ENCODE measurements around the gene RRP12. TPM values are rescaled to one million over a fixed set of nuclear protein-coding genes. Genes with fewer than 3 reads are reported as not detected.

Gene RRP12
- total RNA-seq, 6 donors from 2014 or later: 20.4 to 38.2 (median 28.9) TPM

DNA sequence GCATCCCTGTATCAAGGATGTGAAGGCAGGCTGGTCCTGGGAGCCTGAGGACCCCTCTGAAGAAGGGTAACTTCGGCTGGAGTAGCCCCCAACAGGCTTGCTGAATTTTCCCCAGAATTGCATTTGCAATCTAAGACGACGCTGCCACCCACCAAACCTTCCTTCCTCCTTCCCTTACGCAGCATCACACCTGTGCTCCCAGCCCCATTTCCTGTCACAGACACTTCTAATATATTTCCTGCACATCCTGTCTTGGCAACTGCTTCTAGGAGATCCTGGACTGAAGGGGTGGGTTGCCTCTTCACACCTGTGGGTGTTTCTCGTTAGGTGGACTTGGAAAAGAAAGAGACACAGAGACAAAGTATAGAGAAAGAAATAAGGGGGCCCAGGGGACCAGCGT is 15.4 kb upstream of the RRP12 start:
- ATAC-seq (ENCODE audit: low FRiP score in 2 of 2) (no peak), DNase-seq (no peak)
- 53 to 64% methylated on average over 6 of the region's 6 CpGs for WGBS, 2 donors
- H3K4me3 ChIP-seq: no peak overlapping the region
- H3K4me1 ChIP-seq: peaks cover 0 to 14% (median 2%) of the 10 kb centered on the region in 4 donors
- H3K9me3 ChIP-seq: no peaks in the 10 kb centered on the region
- TF ChIP-seq EP300 (IDR thresholded peaks at IDR 0.05): no peak
- no peak for TF ChIP-seq POLR2A (IDR thresholded peaks at IDR 0.05)
- TF ChIP-seq POLR2AphosphoS5 (IDR thresholded peaks at IDR 0.05): no peak
- TF ChIP-seq, protein P1, sequence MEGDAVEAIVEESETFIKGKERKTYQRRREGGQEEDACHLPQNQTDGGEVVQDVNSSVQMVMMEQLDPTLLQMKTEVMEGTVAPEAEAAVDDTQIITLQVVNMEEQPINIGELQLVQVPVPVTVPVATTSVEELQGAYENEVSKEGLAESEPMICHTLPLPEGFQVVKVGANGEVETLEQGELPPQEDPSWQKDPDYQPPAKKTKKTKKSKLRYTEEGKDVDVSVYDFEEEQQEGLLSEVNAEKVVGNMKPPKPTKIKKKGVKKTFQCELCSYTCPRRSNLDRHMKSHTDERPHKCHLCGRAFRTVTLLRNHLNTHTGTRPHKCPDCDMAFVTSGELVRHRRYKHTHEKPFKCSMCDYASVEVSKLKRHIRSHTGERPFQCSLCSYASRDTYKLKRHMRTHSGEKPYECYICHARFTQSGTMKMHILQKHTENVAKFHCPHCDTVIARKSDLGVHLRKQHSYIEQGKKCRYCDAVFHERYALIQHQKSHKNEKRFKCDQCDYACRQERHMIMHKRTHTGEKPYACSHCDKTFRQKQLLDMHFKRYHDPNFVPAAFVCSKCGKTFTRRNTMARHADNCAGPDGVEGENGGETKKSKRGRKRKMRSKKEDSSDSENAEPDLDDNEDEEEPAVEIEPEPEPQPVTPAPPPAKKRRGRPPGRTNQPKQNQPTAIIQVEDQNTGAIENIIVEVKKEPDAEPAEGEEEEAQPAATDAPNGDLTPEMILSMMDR (IDR thresholded peaks at IDR 0.05): no peak
- no peaks in the 10 kb centered on the region for H3K27me3 ChIP-seq
- H3K27ac ChIP-seq: no peak overlapping the region
- H3K36me3 ChIP-seq: no peaks in the 10 kb centered on the region

- DNase-seq (no peak), ATAC-seq (ENCODE audit: low FRiP score in 2 of 2) (peak in 1 of 2 donors; percentile 19)
- H3K27ac ChIP-seq: peak overlapping the region in 2 of 4 donors; percentile 15 to 16
- 77 to 89% methylated on average over 10 of the region's 10 CpGs for WGBS, 2 donors
- TF ChIP-seq EP300 (IDR thresholded peaks at IDR 0.05) (no peak), POLR2AphosphoS5 (IDR thresholded peaks at IDR 0.05) (no peak), POLR2A (IDR thresholded peaks at IDR 0.05) (no peak)
- TF ChIP-seq, protein P1 (IDR thresholded peaks at IDR 0.05): no peak
- no peak overlapping the region for H3K4me3 ChIP-seq
- peaks cover 0 to 14% (median 6%) of the 10 kb centered on the region in 4 donors for H3K4me1 ChIP-seq
- H3K9me3 ChIP-seq: no peaks in the 10 kb centered on the region
- H3K27me3 ChIP-seq: no peaks in the 10 kb centered on the region
- no peaks in the 10 kb centered on the region for H3K36me3 ChIP-seq
Observed at GRCh38 chr10:97412891-97413304, 11.8 kb upstream of the RRP12 start.

GRCh38 chr10:97411406-97411805 is 10.3 kb upstream of the RRP12 start:
- H3K4me3 ChIP-seq: no peak overlapping the region
- no peaks in the 10 kb centered on the region for H3K9me3 ChIP-seq
- WGBS, 2 donors: 71 to 78% methylated on average over 4 of the region's 4 CpGs
- TF ChIP-seq POLR2A (IDR thresholded peaks at IDR 0.05): no peak
- TF ChIP-seq, protein P1 (IDR thresholded peaks at IDR 0.05): no peak
- TF ChIP-seq EP300 (IDR thresholded peaks at IDR 0.05): no peak
- TF ChIP-seq POLR2AphosphoS5 (IDR thresholded peaks at IDR 0.05): no peak
- peaks cover 9 to 29% (median 16%) of the 10 kb centered on the region in 4 donors for H3K4me1 ChIP-seq
- DNase-seq (no peak), ATAC-seq (ENCODE audit: low FRiP score in 2 of 2) (no peak)
- H3K27ac ChIP-seq: no peak overlapping the region
- H3K27me3 ChIP-seq: no peaks in the 10 kb centered on the region
- H3K36me3 ChIP-seq: no peaks in the 10 kb centered on the region

GRCh38 chr10:97408496-97408992 is 7.4 kb upstream of the RRP12 start:
- Histone ChIP-seq H3K27me3 (no peaks in the 10 kb centered on the region), H3K36me3 (no peaks in the 10 kb centered on the region), H3K4me1 (peaks cover 9 to 24% (median 13%) of the 10 kb centered on the region in 4 donors), H3K4me3 (no peak overlapping the region), H3K27ac (peak overlapping the region; percentile 62 to 83 (median 72)), H3K9me3 (no peaks in the 10 kb centered on the region)
- ATAC-seq (ENCODE audit: low FRiP score in 2 of 2) (peak in 1 of 2 donors; percentile 32), DNase-seq (peak in 1 of 2 donors; percentile 73)
- 45 to 56% methylated on average over 7 to 10 of the region's 10 CpGs for WGBS, 2 donors
- TF ChIP-seq POLR2A (IDR thresholded peaks at IDR 0.05): peak in 1 of 4 donors; percentile 9
- no peak for TF ChIP-seq EP300 (IDR thresholded peaks at IDR 0.05)
- peak in 1 of 2 donors; percentile 6 for TF ChIP-seq POLR2AphosphoS5 (IDR thresholded peaks at IDR 0.05)

DNA sequence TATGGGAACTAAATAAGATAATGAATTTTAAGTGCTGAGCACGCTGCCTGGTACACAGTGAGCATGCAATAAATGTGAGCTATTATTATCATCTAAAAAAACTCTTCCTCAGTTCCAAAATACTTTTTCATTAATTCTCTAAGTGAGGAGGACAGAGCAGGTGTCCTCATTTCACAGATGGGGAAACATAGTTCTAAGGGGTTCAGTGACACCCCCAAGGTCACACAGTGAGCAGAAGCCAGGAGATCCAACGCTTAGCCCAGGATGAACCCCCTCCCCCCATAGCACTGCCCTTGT is 6.8 kb upstream of the RRP12 start:
- peak overlapping the region; percentile 62 to 83 (median 72) for H3K27ac ChIP-seq
- 80% methylated on average over 2 of the region's 2 CpGs for whole genome bisulfite sequencing, 2 donors
- H3K27me3 ChIP-seq: no peaks in the 10 kb centered on the region
- H3K9me3 ChIP-seq: no peaks in the 10 kb centered on the region
- peaks cover 9 to 24% (median 13%) of the 10 kb centered on the region in 4 donors for H3K4me1 ChIP-seq
- no peak for DNase-seq
- TF ChIP-seq POLR2A (IDR thresholded peaks at IDR 0.05) (no peak), POLR2AphosphoS5 (IDR thresholded peaks at IDR 0.05) (no peak), EP300 (IDR thresholded peaks at IDR 0.05) (no peak)
- TF ChIP-seq, protein P1 (IDR thresholded peaks at IDR 0.05): no peak
- ATAC-seq (ENCODE audit: low FRiP score in 2 of 2): no peak
- H3K36me3 ChIP-seq: no peaks in the 10 kb centered on the region
- no peak overlapping the region for H3K4me3 ChIP-seq
